HG02678 (cell line): ENCODE data around the gene ERF.

Source experiments
- ATAC-seq: cut with Tn5 transposase; IDR thresholded peaks from one replicate; pipeline ENCODE4 v1.9.1; 2021; ENCODE audit warnings: mild to moderate bottlenecking, moderate library complexity; ENCODE audit not compliant: unreplicated experiment

ERF gene

GRCh38 chr19:42287017-42287826 is 32.3 kb upstream of the ERF start:
- no peak for ATAC-seq

- no peak for ATAC-seq
These were observed 31.6 kb upstream of the ERF start for GRCh38 chr19:42286349-42287016.

- ATAC-seq, result no peak
These were observed 31.0 kb upstream of the ERF start for GRCh38 chr19:42285988-42286348.

- no peak for ATAC-seq
These were observed 30.6 kb upstream of the ERF start for GRCh38 chr19:42285541-42285941.

- no peak for ATAC-seq
These were observed 29.8 kb upstream of the ERF start for GRCh38 chr19:42284591-42285341.

- ATAC-seq, result peak; percentile 35
These were observed 29.2 kb upstream of the ERF start for GRCh38 chr19:42284066-42284501.

- peak; percentile 48 for ATAC-seq
These were observed 28.5 kb upstream of the ERF start for GRCh38 chr19:42283188-42284065.

DNA sequence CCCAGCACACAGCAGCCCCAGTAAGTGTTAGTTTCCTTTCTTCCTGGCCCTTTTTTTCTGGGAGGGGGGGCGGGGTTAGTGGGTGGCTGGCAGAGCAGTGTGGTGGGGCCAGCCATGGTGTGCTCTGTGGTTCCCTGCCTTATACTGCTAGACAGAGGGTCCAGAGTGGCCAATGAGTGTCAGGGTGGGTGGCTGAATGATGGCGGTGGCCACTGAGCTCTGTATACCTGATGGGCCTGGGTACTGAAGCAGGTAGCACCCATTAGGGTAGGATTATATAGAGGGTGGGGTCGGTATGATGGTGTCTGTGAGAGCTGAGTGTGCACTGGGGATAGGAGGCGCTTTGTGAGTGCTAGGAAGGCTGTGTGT is 27.9 kb upstream of the ERF start:
- no peak for ATAC-seq

- no peak for ATAC-seq
These were observed 27.2 kb upstream of the ERF start for GRCh38 chr19:42281827-42282762.

- no peak for ATAC-seq
These were observed 26.4 kb upstream of the ERF start for GRCh38 chr19:42281146-42281826.

DNA sequence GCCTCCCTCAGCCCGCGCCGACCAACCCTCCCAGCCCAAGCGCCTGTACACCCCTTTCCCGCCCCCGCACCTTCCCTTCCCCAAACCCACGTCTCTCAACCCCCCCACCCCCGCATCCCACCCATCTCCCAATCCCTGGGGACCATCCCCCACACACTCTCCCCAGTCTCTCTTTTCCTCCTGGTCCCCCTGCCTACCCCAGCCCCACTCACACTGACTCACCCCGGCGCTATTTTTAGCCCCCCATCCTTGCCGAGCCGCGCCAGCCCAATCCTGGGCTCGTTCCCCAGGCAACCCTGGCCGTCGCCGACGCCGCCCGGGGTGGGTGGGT is 25.9 kb upstream of the ERF start:
- ATAC-seq, result no peak

DNA sequence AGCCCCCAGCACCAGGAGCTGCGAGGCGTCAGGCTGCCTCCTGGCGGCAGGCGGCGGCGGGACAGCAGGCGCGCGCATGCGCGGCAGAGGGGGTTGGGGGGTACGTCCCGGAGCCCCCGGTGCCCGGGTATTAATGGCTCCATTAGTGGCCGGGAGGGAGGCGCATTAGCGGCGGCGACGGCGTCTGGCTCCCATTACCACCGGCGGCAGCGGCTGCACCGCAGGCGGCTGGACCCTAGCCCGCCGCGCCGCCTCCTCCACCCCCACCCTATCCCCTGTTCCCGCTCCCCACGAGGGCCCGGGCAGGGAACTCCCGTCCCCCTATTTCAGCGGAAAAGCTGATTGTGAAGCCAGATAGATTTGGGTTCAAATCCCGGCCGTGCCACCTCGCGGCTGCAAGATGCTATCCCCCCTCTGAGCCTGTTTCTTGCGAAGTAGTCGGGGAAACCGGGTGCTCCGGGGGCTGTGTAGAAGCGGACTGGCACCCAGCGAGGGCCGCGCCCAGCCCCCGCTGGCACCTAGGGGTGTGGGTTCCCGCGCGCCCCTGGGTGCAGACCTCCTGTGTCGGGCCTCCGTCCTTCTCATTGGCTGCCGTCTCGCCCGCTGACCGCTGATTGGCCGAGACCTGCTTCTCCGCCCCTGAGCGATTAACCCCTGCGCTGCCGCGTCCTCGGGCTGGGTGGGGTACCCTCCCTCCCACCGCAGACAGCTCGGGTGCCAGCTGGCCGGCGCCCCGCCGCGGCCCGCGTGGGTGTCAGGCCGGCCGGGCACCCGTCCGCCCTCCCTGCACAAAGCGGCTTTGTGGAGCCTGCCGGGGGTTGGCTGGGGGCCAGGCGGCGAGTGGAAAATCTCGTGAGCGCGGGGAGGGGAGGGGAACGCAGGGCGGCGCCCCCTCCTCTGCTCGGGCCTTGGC is 25.2 kb upstream of the ERF start:
- peak; percentile 36 for ATAC-seq

DNA sequence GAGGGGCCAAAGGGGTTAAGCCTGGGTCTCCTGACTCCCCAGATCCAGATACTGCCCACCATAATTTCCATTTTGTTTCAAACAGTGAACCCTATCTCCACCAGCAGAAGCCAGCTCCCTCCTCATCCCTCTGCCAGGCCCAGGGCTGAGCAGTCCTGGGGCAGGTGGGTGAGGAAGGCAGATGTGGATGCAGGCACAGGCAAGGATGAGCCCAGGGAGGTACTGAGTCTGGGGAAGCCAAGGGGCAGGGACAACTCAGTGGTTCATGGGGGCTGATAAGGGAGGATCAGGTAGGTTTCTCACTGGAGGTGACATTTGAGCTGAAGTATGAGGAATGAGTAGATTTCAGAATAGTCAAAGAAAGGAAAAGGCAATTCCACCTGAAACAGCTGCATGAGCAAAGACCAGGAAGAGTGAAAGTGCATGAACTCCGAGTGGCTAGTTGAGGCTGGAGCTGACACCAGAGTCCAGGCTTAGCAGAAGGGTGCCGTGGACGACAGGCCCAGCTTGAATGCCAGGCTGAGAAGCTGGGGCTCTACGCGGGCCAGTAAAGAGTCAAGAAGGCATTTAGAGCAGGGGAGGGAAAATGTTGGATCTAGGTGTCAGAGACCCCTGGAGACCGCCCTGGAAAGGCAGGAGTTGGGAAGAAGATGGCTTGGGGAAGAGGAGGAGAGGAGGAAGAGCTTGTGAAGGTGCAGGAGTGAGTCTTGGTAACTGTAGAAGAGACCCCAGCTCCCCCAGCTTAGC is 24.4 kb upstream of the ERF start:
- no peak for ATAC-seq

- ATAC-seq, result no peak
These were observed 23.7 kb upstream of the ERF start for GRCh38 chr19:42278452-42279154.

DNA sequence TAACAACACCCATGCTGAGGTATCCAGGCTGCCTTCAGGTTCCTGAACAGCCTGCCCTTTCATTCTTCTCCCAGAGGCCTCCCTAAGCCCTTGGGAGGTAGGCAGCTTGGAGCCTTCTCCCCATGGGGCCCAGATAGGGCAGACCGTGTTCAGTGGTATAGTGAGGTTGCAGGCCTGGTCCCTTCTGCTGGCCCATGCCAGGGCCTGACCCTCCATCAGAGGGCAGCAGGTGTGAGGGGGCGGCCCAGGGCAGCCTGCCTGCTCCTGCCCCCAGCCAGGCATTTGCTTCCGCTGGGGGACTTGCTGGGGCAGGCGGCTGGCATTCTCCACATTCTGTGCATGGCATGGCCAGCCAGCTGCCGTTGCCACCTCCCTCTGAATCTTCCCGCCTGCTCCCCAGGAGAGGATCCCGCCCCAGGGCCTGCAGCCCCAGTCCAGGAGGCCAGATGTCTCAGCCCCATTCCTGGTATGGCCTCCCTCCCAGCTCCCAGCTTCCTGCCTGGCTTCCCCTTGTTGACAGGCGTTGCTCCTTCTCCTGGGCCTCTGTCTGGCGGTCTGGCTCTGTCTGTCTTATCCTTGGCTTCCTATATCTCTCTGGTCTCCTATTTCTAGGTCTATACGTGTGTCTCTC is 23.0 kb upstream of the ERF start:
- no peak for ATAC-seq

GRCh38 chr19:42276821-42277220 is 21.9 kb upstream of the ERF start:
- no peak for ATAC-seq

DNA sequence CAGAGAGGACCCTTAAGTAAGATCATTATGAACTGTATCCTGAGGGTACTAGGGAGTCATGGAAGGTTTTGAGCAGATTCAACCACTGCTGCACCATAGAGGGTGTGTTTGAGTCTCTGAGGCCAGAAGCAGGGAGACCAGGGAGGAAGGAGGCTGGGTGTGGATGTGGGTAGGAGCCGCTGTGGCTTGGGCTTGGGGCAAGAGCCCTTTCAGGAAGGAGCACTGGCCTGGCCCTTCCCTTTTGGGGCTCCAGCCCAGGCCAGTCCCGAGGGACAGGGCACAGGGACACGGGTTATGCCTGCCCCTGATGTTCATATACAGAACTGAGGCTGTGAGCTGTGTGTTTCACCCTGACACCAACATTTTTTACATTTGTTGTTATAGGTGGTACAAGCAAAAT is 21.4 kb upstream of the ERF start:
- no peak for ATAC-seq
